DMS153 treated with DMSO at 0.1 percent for 48 hours (cell line): ENCODE results near the gene FXR1.
"Not testable (repeated sequence)": the region's sequence is repeated elsewhere in the genome, so short reads cannot be mapped to it uniquely, and the experiment has no call there.

Experiments used
- DNase-seq: peaks from one replicate; lab custom pipeline; 2025; ENCODE audit not compliant: unreplicated experiment; lab: John Stamatoyannopoulos, UW

The FXR1 gene

DNA sequence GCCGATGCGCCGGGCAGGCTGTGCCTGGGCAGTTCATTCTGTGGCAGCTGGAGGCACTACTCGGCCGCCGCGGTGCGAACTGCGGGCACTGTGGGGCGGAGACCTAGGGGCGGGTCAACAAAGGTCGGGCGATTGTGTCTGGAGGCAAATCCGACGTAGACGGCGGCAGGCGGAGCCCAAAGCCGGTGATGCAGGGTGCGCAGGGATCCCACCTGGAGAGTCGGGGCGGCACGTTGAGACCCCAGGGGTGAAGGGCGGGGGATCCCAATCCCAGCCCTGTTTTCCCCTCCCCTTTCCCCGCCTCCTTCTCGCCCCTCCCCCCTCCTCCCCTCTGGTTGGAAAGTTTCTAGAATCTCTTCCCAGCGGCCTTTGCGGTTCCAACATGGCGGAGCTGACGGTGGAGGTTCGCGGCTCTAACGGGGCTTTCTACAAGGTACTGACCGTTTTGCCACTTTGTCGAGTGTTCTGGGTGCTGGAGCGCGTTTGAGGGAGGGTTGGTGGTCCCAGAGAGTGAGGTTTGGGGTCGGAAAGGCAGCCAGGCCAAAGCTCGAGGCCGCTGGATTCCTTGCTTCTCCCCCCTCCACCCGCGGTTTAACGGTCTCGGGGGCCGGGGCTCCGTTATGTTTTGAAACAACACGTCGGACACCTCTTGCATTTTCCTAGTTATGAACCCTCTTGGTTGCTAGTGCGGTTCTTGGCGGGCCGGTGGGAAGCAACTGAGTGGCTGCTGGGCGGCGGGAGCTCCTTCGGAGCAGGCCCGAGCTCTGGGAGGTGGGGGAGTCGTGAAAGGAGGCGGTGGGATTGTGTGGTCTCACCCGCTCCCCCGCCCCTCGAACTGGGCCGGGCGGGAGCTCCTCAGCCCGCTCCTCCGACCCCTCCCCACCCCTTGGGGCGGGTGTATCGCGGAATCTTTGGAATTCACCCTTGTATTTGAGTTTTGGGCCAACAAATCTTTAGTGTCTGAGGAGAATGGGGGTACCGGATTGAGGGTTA is at the start of gene FXR1:
Gene FXR1, plus strand, starts transcription at position 367 of the 993 bp plus-strand sequence. Its CDS starts 16 bp downstream, at position 383.
- DNase-seq: peak; percentile 85

DNA sequence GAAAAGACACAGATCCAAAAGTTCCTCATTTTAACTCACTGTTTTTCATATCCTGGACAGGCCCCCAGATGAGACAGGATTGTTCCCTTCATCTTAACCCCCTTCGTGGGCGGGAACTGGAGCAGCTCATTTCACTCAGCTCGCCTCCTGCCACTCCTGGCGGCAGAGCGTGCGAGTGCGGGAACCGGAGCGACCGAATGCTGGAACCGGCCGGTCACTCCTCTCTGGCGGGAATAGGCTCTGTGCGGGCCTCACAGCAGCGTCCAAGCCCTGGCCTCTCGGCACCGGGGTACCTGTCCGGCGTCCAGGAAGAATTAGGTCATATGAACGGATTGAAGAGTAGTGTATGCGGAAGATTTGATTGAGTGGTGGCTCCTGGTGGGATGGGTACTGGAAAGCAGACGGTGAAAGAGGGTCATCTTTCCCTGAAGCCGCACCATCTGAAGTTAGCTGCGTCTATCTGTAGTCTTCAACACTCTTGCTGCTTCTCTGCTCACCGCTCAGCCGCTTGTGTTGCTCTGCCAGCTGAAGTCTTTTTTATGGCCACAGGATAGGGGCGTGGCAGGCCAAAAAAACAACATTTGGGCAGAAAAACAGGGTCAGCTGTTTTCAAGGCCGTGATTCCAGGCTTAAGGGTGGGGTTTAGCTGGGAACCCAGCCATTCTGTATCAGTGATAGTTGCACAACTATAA is 42.3 kb upstream of the FXR1 start:
- DNase-seq: no peak

DNA sequence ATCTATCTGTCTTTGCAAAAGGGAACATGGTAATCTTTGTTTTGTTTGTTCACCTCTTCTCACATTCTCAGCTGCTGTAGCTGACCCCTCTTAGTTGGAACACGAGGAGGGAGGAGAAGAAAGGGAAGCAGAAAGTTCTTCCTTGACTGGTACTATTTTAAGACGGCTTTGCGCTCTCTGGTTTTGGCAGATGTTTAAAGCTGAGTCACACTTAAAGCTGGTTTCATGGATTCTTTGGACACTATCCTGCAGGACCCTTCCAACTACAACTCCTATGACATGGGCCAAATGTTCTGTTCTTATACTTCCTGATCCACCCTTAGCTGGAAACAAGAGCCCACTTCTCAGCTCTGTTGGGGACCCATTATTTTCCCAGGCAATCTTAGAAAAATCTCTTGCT is 40.6 kb upstream of the FXR1 start:
- no peak for DNase-seq

DNA sequence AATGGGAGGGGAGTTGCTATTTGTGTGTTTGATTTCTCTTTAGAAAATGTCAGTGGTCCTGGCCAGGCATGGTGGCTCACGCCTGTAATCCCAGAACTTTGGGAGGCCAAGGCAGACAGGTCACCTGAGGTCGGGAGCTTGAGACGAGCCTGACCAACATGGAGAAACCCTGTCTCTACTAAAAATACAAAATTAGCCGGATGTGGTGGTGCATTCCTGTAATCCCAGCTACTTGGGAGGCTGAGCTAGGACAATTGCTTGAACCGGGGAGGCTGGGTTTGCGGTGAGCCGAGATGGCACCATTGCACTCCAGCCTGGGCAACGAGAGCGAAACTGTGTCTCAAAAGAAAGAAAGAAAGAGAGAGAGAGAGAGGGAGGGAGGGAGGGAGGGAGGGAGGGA is 40.0 kb upstream of the FXR1 start:
- not testable (repeated sequence) for DNase-seq

DNA sequence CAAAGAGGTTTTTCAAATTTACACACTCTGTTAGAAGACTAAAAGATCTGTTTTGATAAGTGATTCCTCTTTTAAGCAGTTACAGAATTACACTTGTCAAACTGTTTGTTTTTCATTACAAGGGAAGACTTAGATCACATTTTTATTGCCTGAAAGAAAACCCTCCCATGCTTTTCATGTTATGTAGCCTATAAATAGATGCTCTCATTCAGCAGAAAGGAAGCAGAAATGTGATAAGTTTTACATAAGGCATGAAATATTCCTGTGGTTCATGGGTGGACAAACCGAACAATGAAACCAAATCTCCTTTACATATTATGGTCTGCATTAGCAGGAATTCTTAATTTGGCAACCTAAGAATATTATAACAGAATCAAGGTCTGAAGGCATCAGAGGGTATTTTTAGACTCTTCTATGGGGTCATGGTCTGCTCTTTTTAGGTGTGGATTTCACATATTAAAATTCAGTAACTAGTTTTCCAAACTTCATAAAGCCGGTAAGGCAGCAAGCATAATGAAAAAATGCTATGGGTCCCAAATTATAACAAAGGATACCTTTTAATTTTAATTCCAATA is 37.3 kb upstream of the FXR1 start:
- DNase-seq: no peak

DNA sequence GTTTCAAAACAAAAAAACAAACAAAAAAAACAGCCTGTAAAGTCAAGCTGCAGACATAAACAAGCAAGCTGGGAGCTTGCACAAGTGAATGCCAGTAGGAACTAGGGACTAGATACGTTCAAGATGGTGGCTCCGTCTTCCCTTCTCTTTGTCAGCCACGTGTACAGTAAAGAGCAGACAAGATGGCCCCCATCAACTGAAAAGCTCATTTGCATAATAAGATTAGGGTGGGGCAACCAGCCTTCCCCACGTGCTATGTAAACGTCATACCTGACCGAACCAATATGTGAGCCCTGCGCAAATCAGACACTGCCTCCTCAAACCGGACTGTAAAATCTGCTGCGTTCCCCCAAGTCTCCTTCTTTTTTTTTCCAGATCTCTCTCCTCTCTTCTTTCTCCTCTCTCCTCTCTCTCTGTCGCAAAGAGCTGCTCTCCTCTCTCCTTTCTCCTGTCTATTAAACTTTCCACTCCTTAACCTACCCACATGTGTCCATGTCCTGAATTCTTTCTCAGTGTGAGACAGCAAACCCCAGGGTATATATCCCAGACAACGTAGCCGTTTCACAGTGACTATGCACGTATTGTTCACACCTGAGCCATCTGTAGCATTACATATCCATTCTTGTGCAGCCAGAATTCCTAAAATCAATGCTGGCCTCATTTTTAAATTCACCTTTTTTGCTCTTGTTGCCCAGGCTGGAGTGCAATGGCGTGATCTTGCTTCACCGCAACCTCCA is 31.2 kb upstream of the FXR1 start:
- no peak for DNase-seq

DNA sequence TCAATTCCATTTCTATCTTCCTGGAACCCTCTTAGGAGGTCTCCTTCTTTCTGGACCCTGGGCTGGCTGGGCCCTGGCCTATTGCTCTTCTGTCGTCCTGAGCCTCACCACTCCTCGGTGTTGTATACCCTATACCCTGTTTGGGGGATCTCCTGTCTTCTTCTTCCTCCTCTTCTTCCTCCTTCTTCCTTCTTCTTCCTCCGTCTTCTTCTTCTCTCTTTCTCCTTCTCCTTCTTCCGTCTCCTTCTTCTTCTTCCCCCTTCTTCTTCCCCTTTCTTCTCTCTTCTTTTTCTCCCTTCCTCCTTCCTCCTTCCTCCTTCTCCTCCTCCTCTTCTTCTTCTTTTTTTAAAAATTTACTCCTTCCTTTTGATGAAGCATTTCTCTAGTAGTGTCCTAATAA is 30.4 kb upstream of the FXR1 start:
- DNase-seq: no peak

DNA sequence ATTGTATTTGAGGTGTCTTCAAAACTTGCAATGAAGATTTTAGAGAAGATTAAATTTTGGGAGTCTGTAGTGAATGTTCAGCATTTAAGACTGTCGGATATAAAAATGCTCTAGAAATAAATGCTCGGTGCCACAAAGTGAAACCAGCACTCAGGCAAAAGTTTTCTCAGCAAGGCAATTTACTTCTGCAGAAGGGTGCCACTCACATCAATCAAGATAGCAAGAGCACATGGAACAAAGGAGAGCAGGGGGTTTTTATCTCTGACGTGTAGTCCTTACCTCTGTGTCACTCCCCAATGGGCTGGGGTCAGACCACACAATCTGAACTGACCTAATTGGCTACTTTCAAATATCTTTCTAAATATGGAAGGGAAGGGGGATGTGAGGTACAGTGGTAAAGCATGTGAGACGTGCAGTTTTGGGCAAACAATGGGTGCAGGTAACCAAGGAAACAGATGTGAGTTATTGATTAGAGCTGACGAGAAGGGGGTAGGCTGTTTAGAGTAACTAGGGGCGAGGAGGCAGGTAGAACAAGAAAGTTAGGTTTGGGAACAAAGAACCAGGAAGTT is 23.4 kb upstream of the FXR1 start:
- DNase-seq: no peak

DNA sequence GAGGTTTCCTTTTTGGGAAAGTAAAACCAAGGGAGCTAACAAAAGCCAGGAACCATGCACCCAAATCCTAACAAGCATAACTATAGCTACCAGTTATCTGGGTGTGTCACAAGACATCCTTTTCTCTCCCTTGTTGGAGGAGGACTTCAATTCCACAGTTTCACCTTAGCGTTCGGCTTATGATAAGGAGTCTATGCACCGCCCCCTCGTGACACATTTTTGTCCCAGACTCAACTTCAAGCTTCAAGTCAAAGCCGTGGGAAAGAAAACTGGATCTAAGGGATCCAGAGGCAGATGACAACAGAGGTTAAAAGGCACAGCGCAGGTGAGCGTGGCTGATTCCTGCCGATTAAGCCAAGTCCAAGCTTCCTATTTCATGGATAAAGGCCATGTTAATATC is 13.9 kb upstream of the FXR1 start:
- no peak for DNase-seq

DNA sequence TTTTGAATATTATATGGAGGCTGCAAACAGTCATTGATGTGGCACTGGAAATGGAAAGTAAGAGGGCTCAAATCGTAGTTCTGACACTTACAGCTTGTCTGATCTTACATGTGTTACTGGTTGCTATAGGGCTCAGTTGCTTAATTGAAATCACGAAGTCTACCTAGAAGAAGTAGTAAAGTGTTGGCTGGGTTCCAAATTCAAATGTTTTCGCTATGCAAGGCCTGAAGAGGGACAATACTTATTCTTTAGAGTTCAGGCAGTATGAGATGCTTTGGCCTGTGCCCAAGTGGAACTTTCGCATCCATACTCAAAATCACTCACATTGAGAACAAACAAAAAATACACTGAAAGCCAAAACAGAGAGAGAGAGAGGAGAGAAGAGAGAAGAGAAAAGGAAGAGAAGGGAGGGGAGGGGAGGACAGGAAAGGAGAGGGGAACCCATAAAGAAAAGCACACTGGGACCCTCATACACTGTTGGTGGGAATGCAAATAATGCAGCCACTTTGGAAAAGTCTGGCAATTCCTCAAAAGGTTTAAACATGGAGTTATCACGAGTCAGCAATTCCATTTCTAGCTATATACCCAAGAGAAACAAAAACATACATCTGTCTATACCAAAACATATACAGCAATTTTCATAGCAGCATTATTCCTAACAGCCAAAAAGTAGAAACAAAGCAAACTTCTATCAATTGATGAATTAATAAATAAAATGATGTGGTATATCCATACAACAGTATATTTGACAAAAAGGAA is 2.9 kb upstream of the FXR1 start:
- DNase-seq: no peak

DNA sequence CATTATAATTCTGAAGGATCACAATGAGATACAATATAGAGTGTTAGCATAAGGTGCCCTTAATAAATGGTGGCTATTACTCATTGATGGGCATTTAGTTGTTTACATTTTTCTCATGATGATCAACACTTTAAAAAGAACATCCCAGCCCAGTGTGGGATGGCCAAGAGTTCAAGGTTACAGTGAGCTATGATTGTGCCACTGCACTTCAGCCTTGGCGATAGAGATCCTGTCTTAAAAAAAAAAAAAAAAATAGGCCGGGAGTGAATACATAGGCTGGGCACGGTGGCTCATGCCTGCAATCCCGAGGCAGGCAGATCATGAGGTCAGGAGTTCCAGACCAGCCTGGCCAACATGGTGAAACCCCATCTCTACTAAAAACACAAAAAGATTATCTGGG is 1.6 kb upstream of the FXR1 start:
- no peak for DNase-seq

DNA sequence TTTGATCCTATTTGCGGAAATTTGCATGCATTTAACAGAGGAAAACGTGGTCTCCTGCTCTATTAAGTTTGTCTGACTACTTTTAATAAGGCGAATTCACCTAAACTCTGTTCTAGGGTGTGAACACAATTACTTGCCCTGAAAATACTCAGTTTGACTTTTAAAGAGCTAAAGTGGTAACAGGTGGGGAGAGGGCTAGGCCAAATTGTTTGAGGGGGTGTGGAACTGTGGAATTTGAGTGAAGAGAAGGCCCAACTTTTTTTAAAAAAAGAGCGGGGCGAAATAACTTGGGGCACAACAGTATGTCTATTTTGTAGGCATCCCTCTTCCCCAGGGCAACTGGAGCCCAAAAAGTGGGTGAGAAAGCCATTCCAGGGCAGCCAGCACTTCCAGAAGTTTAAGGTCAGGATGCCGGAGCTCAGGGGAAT is 580 bp upstream of the FXR1 start:
- no peak for DNase-seq

DNA sequence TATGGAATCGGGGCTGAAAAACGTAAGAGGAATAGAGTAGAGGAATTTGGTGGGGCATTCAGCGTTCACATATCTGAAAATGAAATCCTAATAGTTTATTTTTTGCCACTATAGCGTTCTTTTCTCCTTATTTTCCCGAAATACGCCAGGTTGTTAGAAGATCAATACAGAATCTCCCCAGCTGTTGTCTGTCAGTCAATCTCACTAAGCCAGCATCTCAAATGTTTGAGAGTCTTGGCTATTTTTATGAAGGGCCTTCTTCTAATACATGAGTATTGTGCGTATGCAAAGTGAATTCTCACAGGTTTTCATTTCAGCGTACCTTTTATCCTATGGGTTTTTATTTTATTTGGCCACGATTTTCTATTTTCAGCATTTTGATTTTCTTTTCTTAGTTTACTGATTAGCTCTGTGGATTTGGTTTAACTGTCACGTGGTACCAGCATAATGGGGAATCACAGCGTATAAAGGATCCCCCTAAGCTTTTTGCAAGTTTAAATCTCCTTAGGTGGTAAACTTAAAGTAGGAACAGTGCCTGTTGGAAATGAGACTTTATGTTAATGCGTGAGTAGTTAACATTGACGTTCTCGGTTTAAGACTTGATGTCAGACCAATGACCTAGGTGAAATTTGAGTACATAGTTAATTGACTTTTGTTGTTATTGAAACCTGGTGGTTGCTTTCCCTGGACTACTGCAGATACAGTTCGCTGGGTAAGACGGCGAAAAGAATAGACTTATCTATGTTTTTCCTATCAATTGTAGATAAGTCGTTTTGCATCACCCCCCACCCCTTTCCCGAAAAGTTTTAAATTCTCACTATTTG is 1.3 kb downstream of the FXR1 start:
- DNase-seq: no peak

DNA sequence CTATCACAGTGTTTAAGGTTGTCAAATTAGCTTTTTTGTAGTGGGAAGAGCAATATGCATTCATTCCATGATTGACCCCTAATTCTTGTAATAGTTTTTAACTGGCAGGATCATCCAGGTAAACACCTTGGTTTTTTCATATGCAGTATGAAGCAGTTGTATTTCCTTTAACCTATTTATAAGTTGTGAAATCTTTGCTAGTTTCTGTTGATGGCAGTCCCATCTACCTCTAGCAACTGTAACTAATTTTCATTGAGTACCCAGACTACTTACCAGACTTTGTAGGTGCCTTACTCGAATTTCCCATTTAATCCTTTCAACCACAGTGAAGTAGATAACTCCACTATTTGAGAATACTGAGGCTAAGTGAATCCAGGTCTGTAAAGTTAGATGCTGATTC is 6.1 kb downstream of the FXR1 start:
- DNase-seq: no peak

DNA sequence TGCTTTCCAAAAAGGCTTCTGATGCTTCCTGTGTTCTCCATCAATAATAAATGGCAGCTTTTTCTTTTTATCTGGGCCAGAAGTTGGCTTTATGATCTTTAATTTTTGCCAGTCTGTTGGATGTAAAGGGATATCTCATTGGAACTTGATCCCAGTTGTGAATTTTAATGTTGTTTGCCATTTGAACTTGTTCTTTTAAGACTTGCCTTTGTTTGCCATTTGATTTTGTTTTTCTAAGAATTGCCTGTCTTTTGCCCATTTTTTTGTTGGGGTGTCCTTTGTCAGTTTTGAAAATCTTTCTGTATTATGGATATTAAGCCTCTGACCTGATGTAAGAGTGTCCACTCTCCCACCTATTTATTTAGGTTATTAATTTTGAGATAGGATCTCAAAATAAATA is 9.8 kb downstream of the FXR1 start:
- no peak for DNase-seq

DNA sequence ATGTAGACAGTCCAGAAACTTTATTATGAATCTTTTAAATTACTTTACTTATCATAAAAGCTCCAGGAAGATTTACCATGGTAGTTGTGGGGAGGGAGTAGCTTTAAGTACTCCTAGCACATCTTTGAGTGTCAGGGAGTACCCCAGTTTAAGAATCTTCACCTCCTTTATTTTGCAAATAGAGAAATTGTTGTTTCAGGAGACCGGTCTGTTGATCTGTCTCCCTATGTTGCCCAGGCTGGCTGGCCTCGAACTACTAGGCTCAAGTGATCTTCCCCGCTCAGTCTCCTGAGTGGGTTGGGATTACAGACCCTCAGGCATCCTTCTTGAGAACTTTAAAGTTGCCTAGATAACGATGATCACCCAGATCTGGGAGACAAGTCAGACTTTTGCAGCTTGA is 11.1 kb downstream of the FXR1 start:
- DNase-seq: no peak

DNA sequence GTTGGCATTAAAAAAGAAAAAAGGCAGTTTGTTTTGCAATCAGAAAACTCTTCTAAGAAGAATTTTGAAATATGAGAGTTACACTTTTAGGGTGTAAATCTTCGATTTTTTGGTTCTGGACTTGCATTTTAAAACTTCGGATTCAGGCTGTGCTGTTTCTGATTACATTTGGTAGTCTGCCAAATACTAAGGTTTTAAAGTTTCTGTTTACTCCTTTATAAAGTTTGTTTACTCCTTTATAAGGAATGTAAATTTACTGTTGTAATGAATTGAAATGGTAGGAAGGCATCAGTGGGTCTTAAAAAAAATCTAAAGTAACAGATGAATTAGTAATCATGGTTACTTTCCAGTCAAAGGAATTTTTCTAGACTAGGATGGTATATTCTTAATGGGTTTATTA is 14.1 kb downstream of the FXR1 start:
- no peak for DNase-seq

DNA sequence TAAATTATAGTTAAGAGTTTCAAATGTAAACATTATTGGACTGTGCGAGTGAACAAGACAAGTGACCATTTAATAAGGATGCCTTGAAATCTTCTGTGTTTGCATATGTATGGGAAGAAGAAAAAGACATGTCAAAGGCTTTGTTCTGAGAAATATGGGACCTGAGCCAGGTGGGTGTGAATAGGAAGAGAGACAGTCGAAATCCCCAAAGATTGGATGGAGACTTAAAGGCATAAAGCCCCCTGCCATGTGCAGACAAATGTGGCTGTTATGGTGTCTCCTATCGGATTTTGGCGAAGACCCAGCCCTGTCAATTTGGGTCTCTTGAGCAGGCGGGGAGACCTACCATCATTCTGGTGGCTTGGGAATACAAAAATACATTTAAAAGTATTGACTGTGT is 16.9 kb downstream of the FXR1 start:
- no peak for DNase-seq

DNA sequence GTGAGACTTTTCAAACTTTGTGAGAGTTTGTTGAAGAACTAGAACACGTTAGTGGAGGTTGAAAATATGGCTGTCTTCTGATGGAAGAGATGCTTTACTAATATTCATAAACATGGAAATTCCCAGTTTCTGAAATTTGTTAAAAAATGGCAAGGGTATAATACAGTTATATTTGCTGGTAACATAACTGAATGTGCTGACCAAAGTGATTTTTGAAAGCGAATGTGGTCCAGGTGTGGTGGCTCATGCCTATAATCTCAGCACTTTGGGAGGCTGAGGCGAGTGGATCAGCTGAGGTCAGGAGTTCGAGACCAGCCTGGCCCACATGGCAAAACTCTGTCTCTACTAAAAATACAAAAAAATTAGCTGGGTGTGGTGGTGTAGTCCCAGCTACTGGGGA is 18.1 kb downstream of the FXR1 start:
- no peak for DNase-seq
